ENCODE measurements around the gene FGFRL1.

Gene FGFRL1, protein sequence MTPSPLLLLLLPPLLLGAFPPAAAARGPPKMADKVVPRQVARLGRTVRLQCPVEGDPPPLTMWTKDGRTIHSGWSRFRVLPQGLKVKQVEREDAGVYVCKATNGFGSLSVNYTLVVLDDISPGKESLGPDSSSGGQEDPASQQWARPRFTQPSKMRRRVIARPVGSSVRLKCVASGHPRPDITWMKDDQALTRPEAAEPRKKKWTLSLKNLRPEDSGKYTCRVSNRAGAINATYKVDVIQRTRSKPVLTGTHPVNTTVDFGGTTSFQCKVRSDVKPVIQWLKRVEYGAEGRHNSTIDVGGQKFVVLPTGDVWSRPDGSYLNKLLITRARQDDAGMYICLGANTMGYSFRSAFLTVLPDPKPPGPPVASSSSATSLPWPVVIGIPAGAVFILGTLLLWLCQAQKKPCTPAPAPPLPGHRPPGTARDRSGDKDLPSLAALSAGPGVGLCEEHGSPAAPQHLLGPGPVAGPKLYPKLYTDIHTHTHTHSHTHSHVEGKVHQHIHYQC

DNA sequence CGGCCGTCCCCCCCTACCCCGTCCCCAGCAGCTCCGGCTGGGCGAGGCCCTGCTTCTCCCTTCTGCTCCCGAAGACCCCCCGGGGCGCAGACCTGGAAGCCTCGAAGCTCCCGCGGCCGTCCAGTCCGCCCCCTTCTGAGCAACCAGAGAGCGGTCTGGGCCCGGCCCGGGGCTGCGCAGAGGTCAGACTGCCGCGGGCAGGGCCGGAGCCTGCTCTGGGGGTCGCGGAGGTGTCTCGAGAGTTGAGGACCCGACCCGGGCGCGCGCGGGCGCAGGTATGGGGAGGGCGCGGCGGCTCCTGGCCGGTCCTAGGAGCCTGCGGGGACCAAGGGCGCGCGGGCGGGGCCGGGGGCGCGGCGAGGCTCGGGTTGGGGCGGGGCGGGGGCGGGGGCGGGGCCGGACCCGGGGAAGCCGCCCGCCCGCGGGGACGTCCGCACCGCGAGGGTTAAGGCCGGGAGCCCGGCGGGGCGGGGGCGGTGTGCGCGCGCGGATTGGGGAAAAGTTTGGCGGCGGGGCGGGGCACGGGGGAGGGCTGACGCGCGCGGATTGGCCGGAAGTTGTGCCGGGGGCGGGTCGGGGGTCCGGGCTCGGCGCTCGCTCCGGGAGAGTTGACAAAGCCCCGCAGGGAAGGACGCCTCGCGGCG is at the start of gene FGFRL1:
Gene FGFRL1 (plus strand): TSS at position 605 of the 644 bp plus-strand sequence. CDS start 860 bp downstream, outside the sequence.
- DNase-seq (ENCODE audit: low read depth): no peak

- DNase-seq (ENCODE audit: low read depth): no peak
These were observed 48.9 kb upstream of the FGFRL1 start for GRCh38 chr4:962231-963208.

DNA sequence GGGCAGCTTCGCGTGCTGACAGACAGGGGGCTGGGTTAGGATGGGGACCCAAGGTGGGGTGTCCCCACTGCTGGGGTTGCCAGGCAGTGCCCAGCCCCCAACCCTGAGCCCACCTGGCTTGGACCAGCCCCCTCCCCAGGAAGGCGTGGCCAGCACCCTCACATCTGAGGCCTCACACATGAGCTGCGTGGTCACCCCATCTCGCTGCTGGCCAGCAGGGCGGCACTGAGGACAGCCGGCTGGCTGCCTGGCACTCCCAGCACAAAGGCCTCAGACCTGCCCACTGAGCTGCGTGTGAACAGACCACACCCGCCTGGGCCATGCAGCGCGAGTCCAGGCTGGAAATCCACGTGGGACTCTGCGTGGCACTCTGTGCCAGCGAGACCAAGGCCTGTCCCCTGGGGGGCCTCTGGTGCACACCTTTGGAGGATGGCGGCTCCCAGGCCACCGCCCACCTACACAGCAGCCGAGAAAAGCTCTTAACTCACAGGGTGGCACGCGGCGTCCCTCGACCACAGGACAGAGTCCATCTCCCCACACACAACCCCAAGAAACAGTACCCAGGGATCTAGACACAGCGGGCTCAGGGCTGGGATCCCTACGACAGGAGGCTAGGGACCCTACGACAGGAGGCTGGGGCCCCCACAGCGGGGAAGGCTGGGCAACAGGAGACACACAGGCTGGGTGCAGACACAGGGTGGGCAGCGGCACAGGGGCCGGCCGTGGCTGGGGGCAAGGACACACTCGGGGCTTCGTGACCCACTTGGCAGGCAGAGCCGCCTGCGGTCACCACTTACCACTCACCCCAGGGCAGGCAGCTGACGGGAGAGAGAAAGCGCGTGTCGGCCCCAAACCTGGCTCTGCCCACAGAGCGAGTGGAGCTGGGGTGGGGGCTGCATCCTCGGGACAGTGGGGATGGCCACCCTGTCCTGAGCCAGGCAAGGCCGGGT is 47.9 kb upstream of the FGFRL1 start:
- DNase-seq (ENCODE audit: low read depth): no peak

DNA sequence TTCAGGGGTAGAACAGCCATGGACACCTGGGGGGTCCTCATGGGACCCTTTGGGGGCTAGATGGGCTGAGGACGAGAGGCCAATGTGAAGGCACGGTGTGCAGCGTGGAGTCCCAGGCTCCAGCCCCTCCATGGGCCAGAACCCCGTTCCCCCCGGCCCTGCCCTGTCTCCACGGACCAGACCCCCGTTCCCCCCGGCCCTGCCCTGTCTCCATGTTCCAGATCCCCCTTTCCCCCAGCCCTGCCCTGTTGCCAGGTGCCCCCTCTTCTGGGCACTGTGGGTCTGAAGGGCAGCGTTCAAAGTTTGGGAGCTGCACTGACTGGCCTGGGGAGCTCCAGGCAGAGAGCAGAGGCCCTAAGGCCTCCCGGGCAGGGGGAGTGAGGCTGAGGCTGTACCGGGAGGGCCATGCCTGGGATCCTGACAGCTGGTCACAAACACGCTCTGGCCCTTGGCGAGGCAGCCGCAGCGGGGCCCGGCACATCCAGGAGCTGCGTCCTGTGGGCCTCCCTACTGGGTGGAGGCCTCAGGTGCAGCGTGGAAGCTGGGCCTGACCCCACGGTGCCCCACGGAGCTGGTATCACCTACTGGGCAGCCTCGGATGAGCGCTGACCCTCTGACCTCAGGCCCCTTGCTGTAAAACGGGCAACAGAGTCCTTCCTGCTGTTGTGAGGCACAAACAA is 46.9 kb upstream of the FGFRL1 start:
- DNase-seq (ENCODE audit: low read depth): no peak

- no peak for DNase-seq (ENCODE audit: low read depth)
These were observed 46.2 kb upstream of the FGFRL1 start for GRCh38 chr4:965048-965765.

GRCh38 chr4:965766-966134 is 45.7 kb upstream of the FGFRL1 start:
- no peak for DNase-seq (ENCODE audit: low read depth)

DNA sequence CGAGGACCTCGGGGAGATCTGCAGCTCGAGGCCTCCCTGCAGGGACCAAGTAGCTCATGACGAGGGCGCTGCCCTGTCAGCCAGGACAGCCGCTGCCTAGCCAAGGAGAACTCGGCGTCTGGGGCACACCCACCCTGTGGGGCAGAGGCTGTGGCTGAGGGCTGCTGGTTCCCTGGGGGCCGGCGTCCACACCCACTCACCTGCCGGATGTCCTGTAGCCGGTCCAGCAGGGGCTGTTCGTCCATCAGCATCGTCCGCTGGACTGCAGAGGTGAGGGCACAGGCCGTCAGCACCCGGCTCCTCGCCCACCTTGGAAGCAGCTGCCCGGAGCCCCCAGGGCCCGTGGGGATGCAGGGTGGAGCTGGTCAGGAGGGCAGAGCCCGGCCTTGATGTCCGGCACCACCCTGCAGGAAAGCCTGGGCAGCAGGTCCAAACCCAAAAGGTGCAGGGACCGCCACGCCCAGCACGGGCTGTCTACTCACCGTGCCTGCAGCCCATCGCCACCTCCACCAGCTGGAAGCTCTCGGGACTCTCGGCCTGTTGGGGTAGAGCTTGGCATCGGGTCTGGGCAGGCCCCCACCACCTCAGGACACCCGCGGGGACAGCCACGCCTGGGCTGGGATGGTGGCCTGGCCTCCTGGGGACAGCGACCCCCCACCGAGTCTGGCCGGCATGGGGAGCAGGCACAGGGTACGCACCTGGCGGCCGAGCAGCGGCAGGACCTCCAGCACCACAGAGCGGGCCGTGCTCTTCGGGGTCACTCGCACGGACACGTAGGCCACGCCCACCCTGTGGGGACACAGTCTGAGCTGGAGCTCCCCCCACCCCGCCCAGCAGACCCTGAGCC is 44.9 kb upstream of the FGFRL1 start:
- no peak for DNase-seq (ENCODE audit: low read depth)

DNA sequence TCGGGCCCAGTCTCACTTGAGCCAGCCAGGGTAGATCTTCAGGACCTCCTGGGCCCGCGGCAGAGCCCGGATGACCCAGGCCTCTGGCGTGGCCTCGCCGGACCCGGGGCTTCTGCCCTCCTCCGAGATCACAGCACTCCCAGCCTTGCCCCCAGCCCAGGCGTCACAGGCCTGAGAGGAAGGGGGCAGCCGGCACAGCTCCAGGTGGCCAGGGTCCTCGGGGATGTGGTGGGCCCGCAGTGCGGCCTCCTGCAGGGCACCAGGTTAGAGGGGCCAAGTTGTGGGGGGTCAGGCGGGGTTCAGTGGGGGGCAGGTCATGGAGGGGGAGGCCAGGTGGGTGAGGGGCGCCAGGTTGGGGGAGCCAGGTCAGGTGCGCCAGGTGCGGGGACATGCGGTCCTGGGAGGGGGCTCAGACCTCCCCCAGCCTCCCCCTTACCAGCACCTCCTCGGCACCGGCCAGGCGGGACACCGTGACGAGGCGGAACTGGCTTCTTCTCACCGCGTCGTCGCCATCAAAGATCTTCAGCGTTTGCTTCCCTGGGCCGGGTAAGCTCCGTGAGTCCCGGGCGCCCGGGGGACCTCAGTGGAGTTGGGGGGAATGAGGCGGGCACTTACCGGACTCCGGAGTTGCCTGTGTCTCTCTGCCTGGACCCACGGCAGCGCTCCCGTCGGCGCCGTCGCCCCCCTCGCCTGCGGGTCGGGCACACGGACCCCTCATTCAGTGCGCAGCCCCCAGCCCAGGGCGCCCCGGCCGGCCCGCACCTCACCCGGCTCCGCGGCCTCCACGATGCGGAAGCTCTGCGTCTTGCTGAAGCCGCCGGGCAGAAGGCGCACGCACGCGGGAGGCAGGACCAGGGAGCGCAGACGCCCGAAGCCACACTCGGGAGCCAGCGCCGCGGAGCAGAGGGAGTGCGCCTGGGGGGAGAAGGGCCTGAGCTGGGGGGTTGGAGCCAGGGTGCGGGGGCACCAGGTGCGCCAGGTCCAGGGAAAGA is 44.0 kb upstream of the FGFRL1 start:
- DNase-seq (ENCODE audit: low read depth): no peak

DNA sequence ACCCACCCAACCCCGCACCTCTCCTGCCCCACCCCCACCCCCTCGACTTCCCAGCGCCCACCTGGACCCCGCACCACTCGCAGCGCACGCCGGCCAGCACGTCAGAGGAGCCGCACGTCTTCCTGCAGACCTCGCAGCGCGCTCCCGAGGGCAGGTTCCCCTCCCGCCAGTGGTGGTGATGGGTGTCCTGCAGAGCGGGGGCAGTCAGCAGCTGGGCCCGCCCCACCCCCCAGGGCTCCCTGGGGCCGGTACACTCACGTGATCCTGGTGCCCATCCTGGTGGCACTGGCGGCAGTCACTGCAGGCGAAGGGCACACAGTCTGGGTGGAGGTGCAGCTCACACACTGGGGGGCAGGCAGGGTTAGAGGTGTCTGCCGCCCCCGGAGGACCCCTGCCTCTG is 43.2 kb upstream of the FGFRL1 start:
- no peak for DNase-seq (ENCODE audit: low read depth)

DNA sequence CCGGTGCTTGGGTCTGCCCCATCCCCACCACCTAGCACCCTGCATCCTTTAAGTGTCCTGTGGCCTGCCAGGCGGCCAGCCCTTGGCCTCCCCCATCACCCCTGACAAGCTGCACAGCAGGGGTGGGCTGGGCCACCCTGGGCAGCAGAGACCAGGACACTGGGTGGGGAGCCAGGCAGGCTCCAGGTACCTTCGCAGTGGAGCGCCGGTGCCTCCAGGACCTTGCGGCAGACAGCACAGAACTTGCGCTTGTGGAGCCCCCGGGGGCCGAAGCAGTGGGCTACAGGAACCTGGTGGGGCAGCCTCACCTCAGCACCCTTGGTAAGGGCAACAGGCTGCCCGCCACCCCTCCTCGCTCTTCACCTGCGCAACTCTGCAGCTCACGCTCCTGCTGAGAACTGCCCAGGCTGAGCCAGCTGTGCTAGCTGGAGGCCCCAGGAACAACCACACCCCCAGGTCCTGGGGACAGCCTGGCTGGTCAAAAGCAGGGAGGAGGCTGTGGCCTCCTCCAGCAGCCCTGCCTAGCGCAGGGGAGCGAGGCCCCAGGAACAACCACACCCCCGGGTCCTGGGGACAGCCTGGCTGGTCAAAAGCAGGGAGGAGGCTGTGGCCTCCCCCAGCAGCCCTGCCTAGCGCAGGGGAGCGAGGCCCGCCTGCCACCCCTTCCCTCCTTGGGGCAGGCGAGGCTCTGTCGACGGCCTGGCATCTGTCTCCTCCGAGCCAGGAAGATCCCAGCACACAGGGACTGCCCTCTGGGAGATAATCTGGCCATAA is 42.6 kb upstream of the FGFRL1 start:
- no peak for DNase-seq (ENCODE audit: low read depth)

DNA sequence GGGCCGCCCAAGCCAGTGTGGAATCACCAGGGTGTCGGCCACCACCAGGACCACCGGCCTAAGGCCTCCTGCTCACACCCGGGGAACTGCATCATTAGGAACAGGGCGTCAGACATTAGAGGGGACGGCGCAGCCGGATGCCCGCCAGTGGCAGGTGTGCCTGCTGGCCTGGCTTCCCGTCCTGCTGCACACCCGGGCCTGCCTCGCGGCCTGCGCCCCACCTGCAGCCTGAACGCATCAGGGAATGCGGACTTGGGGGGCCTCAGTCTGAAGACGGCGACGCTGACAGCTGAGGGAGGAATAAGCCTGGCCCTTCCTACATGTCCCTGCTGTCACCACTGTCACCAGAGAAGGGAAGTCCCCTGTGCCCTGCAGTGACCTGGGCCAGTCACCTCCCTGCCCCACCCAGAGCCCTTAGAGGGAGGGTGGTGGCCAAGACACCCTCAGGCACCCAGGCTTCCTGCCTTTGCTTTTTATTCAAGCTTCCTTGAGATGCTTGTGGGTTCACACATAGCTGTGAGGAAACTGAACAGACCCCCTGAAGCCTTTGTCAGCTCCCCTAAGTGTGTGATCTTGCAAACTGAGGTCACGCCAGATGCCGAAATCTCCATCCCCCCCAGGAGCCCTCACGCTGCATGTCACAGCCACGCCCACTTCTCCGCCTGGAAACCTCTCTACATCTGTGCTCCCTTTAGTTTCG is 41.2 kb upstream of the FGFRL1 start:
- DNase-seq (ENCODE audit: low read depth): no peak

DNA sequence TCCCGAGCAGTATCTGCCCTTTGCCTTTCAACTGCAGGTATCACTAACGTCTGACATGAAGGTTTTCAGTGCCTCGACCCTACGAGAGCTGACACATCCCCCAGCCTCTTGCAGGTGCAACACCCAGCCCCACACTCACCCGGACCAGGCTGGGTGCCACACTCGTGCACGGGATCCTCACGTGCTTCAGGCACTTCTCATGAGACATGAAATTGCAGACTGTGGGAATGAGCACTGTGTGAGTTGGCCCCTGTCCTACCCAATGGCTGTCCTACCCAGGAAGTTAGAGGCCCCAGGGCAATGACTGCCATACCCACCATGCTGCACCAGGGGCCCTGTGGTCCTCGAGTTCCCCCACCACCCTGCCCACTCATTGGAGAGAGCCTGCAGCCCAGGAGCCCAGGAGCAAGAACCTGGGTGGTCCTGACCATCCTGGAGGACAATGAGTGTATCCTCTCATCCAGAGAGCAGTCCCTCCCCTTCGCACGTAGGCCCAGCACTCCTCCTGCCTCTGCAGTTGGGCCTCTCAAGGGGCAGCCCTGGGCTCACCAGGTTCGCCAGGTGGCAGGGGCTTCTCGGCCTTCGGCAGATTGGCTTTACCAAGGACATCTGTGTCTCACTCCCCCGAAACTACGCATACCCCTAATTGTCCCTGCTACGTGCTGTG is 40.4 kb upstream of the FGFRL1 start:
- DNase-seq (ENCODE audit: low read depth): no peak

- no peak for DNase-seq (ENCODE audit: low read depth)
These were observed 39.5 kb upstream of the FGFRL1 start for GRCh38 chr4:971666-972500.

DNA sequence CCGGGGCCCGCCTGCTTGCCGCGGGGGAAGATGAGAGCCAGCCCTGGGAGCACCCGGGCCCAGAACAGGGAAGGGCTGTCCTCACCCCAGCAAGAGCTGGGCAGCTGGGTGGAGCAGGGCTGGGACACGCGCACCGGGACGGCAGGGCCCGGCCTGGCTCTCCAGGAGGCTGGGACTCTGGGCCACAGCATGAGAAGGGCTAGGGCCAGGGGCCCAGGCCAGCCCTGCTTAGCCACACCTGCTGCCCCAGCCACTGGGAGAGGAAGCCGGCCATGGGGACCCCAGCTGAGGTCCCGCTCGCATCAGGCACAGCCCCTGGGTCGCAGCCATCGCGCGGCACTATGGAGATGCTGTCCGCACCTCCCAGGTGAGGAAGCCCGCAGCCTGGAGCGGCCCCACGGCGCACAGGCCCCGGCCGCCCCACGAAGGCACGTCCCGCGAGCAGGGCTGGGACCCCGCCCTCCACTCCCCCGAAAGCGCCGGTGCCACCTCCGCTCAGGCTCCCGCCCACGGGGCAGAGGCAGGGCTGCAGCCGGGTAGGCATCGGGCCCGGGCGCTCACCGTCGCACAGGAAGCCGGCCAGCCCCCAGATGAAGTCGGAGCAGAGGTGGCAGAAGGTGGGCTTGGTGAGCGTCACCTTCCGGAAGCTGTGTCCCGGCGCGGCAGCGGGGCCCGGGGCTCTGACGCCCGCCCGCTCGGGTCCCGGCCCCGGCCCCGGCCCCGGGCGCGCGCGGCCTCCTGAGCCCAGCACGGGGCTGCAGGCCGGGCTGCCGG is 38.6 kb upstream of the FGFRL1 start:
- DNase-seq (ENCODE audit: low read depth): no peak
